GM18517 (cell line): ENCODE results near the gene NR4A3.
A peak's percentile ranks its signal among the peaks of the same experiment; 100 is the strongest.

Experiments used
- ATAC-seq: cut with Tn5 transposase; IDR thresholded peaks from one replicate; pipeline ENCODE4 v1.9.1; 2021; ENCODE audit warnings: mild to moderate bottlenecking, moderate library complexity; ENCODE audit not compliant: unreplicated experiment

NR4A3 gene

DNA sequence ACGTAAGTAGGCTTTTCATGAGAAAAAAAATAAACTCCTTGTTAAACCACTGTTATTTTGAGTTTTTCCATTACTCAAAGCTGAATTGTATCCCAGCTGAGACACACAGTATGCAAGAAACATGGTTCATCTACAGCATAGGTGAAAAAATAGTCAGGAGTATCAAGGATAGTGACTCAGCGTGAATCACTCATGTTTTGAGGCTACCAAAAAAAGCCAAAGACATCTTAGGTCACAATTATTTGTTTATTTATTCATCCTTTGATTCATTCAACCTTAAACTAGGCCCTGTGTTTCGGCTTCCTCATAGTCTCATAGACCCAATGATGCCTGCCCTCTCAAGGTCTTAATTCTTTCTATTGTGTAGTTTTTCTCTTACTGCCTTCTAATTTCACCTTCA is 51.8 kb downstream of the NR4A3 start:
- no peak for ATAC-seq

DNA sequence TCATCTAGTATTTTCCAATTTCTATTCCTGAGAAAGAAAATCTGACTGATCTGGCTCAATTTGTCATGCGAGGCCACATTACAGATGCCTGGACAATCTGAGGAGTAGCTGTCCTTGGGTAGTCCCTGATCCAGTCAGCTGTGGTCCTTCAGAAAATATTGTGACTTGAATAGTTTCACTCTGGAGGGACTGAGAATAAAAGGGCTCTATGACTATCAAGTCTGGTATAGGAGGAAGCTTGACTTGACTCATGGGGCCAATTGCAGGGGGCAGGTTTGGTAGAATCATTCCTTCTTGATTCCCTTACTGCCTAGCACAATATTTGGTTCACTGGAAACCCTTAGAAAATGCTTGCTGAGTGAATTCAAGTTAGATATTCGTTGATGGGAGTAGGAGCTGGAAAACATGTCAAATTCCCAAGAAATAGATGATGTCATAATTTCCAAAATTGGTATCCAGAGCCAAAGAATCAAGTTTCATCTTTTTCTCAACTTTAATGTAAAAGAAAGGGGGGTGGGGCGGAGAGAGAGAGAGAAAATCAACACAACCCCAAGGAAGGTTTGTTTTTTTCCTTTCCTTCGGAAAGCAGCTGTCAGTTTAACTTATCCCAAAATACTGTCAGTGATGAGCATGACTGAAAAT is 52.4 kb downstream of the NR4A3 start:
- no peak for ATAC-seq

DNA sequence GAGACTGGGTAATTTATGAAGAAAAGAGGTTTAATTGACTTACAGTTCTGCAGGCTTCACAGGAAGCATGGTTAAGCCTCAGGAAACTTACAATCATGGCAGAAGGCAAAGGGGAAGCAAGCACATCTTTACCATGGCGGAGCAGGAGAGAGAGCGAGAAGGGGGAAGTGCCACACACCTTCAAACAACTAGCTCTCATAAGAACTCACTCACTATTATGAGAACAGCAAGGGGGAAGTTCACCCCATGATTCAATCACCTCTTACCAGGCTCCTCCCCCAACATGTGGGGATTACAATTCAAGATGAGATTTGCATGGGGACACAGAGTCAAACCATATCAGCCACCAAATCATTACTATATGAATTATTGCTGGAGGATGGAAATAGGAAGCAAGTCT is 54.5 kb downstream of the NR4A3 start:
- no peak for ATAC-seq

DNA sequence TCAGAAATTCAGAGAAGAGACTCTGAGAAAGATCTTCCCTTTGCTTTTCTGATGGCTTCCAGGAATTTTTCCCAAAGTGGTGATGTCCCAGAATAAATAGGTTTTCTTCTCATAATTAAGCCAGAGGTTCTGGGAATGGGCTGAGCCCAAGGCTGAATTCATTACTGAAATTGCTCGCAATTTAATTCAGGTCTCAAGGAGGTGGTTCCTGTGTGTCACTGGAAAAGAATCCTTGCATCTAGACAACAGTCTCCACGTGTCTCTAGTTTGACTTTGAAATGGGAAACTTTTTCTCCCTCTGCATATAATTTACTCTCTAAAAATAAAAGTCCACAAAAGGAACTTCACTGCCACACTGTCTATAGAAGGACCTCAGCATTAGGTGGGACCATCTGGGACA is 57.0 kb downstream of the NR4A3 start:
- no peak for ATAC-seq

DNA sequence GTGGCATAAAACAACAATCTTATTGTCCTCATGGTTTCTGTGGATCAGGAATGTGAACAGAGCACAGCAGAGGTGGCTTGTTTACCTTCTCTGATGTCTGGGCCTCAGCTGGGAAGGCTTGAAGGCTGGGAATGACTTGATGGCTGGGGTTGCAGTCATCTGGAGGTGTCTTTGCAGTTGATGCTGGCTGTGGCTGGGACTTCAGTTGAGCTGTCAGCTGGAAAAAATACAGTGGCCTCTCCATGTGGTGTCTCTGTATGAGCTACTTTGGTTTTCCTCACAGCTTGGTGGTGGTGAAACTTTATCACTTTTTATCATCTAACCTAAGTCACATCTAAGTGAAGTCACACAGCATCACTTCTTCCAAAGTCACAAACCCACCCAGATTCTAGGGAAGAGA is 60.1 kb downstream of the NR4A3 start:
- no peak for ATAC-seq

DNA sequence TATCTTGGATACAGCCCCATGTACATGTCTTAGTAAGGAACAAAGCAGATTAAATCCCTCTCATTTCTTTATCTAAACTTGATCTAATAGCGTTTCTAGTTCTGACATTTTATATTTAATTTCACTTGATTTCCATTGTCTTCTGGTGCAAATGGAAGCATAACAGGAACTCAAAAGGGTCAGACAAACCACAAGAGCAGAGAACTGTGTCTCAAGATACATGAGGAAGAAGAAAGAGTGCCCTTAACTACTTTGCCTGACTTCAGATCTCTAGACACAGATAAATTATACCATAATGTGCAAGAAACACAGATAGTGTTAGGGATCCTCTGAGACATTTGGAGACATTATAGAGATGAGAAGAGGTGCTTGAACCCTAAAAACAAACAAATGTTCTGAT is 64.1 kb downstream of the NR4A3 start:
- no peak for ATAC-seq

DNA sequence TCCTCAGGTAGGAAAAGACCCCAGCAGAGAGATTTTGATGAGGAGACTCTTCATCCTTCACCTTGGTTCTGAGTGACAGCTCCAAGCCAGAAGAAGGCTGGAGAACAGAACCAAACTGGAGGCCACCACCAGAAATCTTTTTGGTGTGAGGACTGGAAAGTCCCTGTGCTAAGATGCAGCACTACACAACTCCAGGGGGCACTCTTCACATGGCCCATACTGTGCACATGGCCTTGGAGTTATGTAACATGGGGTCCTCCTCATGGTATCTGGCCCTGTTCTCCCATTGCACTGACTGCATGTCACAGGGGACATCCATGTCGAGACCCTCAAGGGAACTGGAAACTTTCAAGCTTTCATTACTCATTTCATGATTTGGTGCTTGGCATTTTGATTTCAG is 67.4 kb downstream of the NR4A3 start:
- ATAC-seq: no peak

DNA sequence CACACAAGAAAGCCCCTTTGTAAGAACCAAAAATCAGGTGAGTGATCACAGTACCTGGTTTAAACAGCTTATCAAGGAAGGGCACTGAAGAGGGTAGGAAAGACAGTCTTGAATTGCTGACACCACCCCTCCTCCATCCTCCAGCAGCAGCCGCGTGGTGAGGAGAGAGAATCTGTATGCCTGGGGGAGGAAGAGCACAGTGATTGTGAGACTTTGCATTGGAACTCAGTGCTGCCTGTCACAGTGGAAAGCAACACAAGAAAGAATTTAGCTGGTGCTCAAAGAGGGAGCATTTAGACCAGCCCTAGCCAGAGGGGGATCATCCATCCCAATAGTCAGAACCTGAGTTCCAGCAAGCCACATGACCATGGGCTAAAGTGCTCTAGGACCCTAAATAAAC is 73.1 kb downstream of the NR4A3 start:
- ATAC-seq: no peak

DNA sequence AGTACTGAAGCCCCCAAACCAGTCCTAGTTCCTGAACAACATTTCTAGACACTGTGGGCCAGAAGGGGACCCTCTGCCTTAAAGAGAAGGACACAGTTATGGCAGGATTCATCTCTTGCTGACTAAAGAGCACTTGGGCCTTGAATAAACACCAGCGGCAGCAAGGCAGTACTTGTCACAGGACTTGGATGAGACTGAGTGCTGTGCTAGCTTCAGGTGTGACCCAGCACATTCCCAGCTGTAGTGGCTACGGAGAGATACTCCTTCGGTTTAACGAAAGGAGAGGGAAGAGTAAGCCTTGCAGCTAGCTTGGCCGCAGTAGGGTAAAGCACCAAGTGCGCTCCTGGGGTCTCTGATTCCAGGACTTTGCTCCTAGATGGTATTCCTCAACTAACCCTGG is 73.8 kb downstream of the NR4A3 start:
- ATAC-seq: no peak

DNA sequence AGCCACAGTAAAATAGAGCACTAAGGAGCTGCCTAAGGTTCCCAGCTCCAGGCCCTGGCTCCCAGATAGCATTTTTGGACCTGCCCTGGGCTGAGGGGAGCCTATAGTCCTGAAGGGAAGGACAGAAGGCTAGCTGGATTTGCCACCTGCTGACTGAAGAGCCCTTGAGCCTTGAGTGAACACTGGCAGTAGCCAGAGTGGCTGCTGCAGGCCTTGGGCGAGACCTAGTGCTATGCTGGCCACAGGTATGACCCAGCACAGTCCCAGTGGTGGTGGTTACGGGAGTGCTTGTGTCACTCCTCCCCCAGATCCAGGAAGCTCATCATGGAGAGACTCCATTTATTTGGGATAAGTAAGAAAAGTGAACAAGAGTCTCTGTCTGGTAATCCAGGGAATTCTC is 74.4 kb downstream of the NR4A3 start:
- ATAC-seq: no peak

DNA sequence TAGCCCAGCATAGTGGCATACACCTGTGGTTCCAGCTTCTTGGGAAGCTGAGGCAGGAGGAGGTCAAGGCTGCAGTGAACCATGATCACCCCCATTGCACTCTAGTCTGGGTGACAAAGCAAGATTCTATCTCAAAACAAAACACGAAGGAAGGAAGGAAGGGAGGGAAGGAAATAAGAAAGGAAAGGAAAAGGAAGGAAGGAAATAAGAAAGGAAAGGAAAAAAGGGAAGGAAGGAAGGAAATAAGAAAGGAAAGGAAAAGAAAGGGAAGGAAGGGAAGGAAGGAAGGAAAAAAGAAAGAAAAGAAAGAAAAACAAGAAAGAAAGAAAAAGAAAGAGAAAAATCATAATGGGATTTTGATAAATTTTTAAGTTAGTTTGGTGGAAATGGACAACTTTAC is 81.7 kb downstream of the NR4A3 start:
- no peak for ATAC-seq

DNA sequence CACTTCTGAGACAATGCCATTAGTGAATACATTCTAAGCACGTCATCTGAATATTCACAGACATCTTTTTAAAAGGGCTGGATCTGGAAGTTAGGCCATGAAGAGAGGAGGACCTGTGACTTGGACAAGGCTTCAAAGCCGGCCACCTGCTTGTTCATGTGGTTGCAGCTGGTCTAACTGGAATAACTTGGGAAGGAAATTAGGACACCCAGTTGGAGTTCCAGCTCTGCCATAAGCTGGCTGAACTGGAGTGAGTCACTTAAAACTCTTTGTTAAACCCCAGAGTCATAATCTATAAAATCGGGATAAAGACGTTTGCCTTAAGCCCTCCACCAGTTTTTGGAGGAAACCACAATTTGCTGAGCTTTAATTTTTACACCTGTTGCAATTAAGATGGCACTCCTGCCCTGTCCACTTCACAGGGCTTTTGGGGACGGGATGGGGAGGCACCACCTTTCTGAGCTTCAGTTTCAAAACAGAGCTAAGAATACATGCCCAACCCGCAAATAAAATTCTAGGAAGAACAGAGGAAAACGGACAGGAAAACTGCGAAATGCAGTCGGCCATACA is 84.2 kb downstream of the NR4A3 start:
- no peak for ATAC-seq

DNA sequence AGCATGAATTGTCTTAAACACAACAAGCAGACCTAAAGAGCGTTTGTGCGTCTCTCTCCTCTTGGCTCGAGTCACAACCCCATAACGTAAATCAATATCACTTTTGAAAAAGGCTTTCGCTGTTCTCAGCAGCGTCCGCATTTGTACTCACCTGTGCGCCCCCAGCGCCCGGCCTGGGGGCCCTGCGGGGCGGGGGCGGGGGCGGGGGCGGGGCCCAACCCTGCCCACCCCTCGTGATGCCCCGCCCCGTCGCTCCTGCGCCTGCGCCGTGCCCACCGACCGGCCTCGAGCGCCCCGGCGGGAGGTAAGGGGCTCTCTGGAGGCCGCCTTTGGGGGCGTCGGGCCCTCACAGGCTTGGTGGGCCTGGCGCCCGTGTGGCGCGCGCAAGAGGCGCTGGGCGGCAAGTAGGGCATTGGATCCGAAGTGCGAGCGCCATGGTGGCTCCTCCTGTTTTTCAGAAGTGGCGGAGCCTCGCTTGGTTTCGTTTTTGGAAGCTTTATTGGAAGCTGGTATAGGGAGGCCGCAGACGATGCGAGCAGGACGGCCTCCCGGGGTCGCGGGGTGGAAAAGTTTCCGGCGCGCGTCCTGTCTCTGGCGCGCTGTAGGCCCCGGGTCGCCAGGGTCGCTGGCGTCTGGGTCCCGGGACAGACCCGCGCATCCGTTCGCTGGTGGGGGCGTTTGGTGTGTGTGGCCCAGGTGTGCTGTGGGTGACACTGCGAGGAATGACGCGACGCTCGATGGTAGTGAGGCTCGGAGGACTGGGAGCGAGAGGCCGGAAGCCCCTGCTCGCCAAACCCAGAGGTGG is 84.9 kb downstream of the NR4A3 start, which contains the start of gene STX17:
Gene STX17, plus strand, starts transcription at position 252 of the 805 bp plus-strand sequence. CDS start 8,586 bp downstream, outside the sequence.
- ATAC-seq: peak; percentile 79

DNA sequence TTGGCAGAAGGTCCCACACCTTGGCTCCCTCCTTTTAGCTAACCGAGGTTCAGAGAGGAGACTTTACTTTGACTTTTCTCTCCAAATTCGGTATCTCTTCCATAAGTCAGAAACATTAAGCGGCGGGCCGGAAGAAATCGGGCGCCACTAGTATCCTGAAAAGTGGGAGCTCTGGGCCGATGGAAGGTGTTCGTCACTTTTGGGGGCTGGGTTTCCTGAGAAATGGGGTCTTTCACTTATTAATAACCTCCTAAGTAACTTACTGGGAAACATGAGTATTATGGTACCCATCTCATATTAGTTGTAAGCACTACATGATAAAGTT is 85.5 kb downstream of the NR4A3 start:
- no peak for ATAC-seq

DNA sequence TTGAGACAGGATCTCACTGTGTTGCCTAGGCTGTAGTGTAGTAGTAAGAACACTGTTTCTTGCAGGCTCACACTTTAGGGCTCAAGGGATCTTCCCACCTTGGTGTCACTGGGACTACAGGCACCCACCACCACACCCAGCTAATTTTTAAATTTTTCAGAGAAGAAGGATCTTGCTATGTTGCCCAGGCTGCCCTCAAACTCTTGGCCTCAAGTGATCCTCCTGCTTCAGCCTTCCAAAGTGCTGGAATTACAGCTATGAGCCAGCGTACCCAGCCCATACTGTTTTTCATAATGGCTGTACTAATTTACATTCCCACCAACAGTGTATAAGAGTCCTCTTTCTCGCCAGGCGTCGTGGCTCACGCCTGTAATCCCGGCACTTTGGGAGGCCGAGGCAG is 89.9 kb downstream of the NR4A3 start:
- no peak for ATAC-seq
